ENCODE measurements around the gene TRIM47.
"Not testable (repeated sequence)": the region's sequence is repeated elsewhere in the genome, so short reads cannot be mapped to it uniquely, and the experiment has no call there.

Gene TRIM47

DNA sequence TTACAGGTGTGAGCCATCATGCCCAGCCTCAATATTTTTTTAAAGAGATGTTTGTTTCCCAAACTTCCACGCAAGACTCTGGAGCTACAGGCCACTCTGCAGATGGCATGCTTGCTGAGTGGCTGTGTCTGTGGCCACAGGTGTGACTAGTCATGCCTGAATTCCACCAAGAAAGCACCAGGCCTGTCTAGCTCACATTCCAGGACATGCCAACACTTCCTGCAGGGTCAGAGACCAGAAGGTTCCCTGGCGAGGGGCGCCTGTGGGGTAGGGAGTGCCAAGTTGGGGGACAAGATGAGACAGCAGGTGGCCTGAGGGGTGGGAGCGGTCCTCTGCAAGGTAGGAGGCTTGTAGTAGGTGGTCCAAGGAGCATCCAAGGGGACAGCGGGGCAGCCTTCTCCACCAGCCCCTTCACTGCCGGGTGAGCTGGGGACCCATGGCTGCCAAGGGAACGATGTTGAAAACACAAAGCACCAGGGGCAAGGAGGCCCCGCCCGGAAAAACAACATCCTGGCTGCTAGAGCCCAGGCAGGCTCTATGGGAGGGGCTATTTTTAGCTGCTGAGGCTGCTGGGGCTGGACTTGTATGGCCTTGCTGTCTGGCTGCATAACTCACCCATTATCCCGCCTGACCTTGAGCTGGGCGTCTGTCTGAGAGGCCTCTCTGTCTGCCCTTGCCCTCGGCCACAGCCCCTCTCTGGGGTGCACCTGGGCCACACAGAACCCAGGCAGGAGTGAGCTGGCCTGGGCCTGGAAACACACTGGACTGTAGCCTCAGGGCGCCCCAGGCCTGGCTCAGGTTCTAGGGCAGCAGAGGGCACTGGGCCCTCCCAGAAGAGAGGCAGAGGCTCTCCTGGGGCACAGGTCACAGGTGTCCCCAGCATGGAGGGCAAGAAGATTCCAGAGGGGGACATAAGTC is 5.7 kb downstream of the TRIM47 start:
- DNase-seq (ENCODE audit: insufficient read length) (no peak), FAIRE-seq (no peak)
- no peak for TF ChIP-seq POLR2A (IDR thresholded peaks at IDR 0.05; ENCODE audit: low read depth, low read length)
- no peak for TF ChIP-seq TAF1 (IDR thresholded peaks at IDR 0.05; ENCODE audit: borderline replicate concordance, low read depth, low read length)
- no peak for TF ChIP-seq POLR2AphosphoS5 (IDR thresholded peaks at IDR 0.05; ENCODE audit: low read depth, low read length)

- not testable (repeated sequence) for FAIRE-seq
Measured at GRCh38 chr17:75870228-75870627, 8.2 kb downstream of the TRIM47 start.

GRCh38 chr17:75869282-75870141 is 8.9 kb downstream of the TRIM47 start:
- TF ChIP-seq TAF1 (IDR thresholded peaks at IDR 0.05; ENCODE audit: borderline replicate concordance, low read depth, low read length) (no peak), POLR2AphosphoS5 (IDR thresholded peaks at IDR 0.05; ENCODE audit: low read depth, low read length) (no peak), POLR2A (IDR thresholded peaks at IDR 0.05; ENCODE audit: low read depth, low read length) (no peak)
- no peak for DNase-seq (ENCODE audit: insufficient read length)
- no peak for FAIRE-seq

More at GRCh38 chr17:75870228-75870627, 8.2 kb downstream of the TRIM47 start:
- not testable (repeated sequence) for DNase-seq (ENCODE audit: insufficient read length)

GRCh38 chr17:75868730-75869281 is 9.6 kb downstream of the TRIM47 start:
- not testable (repeated sequence) for DNase-seq (ENCODE audit: insufficient read length); FAIRE-seq

DNA sequence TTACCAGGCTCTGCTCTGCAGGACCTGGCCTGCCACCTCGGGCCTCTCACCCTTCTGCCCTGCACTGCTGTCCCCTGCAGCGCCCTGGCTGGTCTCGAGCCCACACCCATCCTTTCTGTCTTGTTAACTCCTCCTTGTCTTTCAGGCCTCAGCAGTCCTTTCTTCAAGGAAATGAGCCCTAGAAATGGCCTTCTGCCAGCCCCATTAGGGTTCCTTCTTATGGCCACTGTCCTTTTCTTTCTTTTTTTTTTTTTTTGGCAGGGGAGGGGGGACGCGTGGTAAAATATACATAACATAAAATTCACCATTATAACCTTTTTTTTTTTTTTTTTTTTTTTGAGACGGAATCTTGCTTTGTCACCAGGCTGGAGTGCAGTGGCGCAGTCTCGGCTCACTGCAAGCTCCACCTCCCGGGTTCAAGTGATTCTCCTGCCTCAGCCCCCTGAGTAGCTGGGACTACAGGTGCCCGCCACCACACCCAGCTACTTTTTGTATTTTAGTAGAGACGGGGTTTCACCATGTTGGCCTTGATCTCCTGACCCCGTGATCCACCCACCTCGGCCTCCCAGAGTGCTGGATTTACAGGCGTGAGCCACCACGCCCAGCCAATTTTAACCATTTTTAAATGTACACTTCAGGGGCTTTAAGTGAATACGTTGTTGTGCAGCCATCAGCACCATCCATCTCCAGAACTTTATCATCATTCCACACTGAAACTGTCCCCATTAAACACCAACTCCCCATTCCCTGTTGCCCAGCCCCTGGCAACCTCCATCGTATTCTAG is 12.8 kb downstream of the TRIM47 start:
- not testable (repeated sequence) for FAIRE-seq; DNase-seq (ENCODE audit: insufficient read length)

- FAIRE-seq; DNase-seq (ENCODE audit: insufficient read length): not testable (repeated sequence)
Measured at GRCh38 chr17:75864887-75865286, 13.5 kb downstream of the TRIM47 start.

DNA sequence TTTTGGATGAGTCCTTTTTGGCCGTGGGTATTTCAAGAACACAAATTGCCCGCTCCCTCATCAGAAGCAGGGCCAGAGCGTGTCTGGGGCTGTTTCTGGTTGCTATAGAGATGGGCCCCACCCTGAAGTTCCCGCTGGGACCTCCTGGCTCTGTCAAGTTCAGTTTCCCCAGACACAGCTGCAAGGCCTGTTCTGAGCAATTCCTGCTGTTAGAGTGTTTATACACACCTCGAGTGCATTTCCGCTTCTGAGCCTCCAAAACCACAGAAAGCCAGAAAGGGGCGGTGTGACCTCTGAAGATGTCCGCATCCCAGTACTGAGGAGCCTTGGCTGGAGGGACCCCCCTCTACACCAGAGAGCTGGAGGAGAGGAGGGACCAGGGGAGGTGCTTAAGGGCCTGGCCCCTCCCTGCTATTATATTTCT is 13.9 kb downstream of the TRIM47 start:
- DNase-seq (ENCODE audit: insufficient read length) (peak; percentile 83), FAIRE-seq (peak; percentile 78)

DNA sequence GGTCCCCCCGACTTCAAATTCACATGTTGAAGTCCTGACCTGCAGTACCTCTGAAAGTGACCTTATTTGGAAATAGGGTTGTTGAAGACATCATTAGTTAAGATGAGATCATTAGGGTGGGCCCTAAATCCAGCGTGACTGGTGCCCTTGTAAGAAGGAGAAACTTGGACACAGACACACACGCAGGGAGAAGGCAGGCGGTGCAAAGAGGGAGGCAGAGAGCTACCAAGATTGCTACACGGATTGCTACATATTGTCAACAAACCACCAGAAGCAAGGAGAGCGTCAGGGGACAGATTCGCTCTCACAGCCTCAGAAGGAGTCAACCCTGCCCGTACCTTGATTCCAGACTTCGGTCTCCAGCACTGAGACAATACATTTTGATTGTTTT is 16.5 kb downstream of the TRIM47 start:
- DNase-seq (ENCODE audit: insufficient read length), result no peak
- TF ChIP-seq POLR2AphosphoS5 (IDR thresholded peaks at IDR 0.05; ENCODE audit: low read depth, low read length) (no peak), TAF1 (IDR thresholded peaks at IDR 0.05; ENCODE audit: borderline replicate concordance, low read depth, low read length) (no peak), POLR2A (IDR thresholded peaks at IDR 0.05; ENCODE audit: low read depth, low read length) (no peak)
- no peak for FAIRE-seq

More for the DNA sequence above, 13.9 kb downstream of the TRIM47 start:
- TF ChIP-seq POLR2AphosphoS5 (IDR thresholded peaks at IDR 0.05; ENCODE audit: low read depth, low read length) (no peak), POLR2A (IDR thresholded peaks at IDR 0.05; ENCODE audit: low read depth, low read length) (no peak), TAF1 (IDR thresholded peaks at IDR 0.05; ENCODE audit: borderline replicate concordance, low read depth, low read length) (no peak)

DNA sequence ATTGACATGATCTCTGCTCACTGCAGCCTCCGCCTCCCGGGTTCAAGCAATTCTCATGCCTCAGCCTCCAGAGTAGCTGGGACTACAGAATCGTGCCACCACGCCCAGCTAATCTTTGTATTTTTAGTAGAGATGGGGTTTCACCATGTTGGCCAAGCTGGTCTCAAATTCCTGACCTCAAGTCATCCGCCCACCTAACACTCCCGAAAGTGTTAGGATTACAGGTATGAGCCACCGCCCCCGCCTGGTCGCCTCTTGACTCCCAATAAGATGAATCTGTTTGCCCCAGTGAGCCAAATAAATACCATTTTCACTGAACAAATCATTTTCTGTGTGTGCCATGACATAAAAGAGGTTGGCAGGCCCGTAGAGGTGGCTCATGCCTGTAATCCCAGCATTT is 19.0 kb downstream of the TRIM47 start:
- FAIRE-seq; DNase-seq (ENCODE audit: insufficient read length): not testable (repeated sequence)

DNA sequence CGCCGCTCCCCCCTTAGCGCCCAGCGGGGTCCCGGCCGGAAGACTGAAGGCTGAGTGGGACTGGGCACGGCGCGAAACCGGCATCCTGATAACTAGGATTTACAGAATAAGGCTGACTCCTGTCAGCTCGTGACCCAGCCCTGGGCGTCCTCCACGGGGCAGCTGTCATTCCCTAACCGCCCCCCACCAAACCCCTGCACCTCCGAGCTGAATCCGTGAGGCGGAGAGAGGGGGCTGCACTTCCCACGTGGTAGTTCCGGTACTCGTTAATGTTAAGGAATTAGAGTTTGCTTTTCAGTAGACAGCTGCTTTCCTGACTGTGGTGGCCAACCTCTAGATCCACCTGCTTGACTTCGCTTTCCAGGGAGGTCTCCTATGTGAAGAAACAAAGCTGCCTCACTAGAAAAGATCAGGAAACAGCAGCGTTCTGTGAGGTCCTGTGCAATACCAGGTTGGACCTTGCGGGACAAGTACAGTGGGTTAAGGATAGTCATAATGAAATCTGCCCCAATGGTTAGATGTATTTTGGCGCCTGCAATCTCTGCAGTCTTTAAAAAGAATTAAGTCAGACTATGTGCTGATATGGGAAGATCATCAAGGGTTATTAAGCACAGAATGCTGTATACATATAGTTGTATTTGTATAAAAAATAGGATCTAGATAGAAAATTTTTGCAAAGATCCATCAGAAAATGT is 22.2 kb downstream of the TRIM47 start:
- DNase-seq (ENCODE audit: insufficient read length) (no peak), FAIRE-seq (no peak)
- TF ChIP-seq POLR2A (IDR thresholded peaks at IDR 0.05; ENCODE audit: low read depth, low read length) (no peak), TAF1 (IDR thresholded peaks at IDR 0.05; ENCODE audit: borderline replicate concordance, low read depth, low read length) (no peak), POLR2AphosphoS5 (IDR thresholded peaks at IDR 0.05; ENCODE audit: low read depth, low read length) (no peak)

DNA sequence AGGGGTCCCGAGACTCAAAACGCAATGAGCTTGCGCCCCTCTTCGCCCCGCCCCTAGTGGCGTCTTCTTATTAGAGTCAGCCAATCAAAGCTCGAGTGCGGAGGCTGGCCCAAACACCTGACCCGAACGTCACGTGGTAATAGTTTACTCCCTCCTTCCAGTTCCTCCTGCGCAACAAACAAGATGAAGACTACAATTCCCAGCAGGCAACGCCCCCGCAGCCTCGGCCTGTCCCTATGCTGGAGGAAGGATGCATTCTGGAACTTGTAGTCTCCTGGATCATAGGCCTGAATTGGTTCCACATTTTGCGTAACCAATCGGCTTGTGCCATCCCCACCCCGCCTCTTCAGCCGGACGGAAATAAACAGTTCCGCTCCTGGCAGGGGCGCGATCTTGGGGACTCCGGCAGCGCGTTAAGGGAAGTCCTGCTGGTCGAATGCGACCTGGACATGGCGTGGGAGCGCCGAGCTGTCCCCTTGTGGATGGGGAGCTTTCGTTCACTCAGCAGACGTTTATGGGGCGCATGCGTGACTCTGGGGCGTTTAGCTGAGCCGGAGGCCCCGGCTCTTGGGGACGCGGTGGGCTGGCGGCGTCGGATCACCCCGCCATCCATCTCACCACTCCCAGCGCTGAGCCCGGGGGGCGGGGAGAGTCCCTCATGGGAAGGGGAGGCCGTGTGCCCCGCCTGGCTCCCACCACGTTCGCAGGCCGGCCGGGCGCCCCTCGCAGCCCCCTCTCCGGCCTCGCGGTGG is 22.9 kb downstream of the TRIM47 start, which contains the start of gene WBP2:
Gene WBP2 (minus strand): TSS at position 26 of the 752 bp plus-strand sequence. CDS start 38 bp downstream, outside the sequence.
- FAIRE-seq (peak; percentile 98), DNase-seq (ENCODE audit: insufficient read length) (peak; percentile 96)
- TF ChIP-seq POLR2A (IDR thresholded peaks at IDR 0.05; ENCODE audit: low read depth, low read length) (peak; percentile 94), TAF1 (IDR thresholded peaks at IDR 0.05; ENCODE audit: borderline replicate concordance, low read depth, low read length) (no peak), POLR2AphosphoS5 (IDR thresholded peaks at IDR 0.05; ENCODE audit: low read depth, low read length) (peak; percentile 92)
